GM12891 (cell line): ENCODE results near the gene GDF9.
"Not testable (repeated sequence)": the region's sequence is repeated elsewhere in the genome, so short reads cannot be mapped to it uniquely, and the experiment has no call there.

Experiments used
- DNase-seq: peaks from one replicate; pipeline ENCODE4 v3.0.0; 2011; ENCODE audit warnings: low spot score; ENCODE audit not compliant: insufficient read length
- FAIRE-seq: peaks from 2 replicates; lab custom pipeline; 2011; peaks lifted over from hg19 to GRCh38; lab: Jason Lieb, UNC
- PAX5 ChIP-seq: IDR thresholded peaks from 2 replicates; pipeline ENCODE4 v1.6.1; 2011; ENCODE audit warnings: low read length, moderate library complexity, mild to moderate bottlenecking; ENCODE audit not compliant: insufficient read depth, severe bottlenecking
- POLR2A ChIP-seq: IDR thresholded peaks from 2 replicates; pipeline ENCODE4 v1.6.1; 2011; ENCODE audit warnings: low read depth, low read length, control low read depth
- POLR2AphosphoS5 ChIP-seq: IDR thresholded peaks from 2 replicates; pipeline ENCODE4 v1.6.1; 2011; ENCODE audit warnings: low read depth, low read length, control low read depth
- POU2F2 ChIP-seq: IDR thresholded peaks from 2 replicates; pipeline ENCODE4 v1.6.1; 2011; ENCODE audit warnings: low read depth, mild to moderate bottlenecking, control low read depth, low read length, moderate library complexity
- SPI1 ChIP-seq: IDR thresholded peaks from 2 replicates; pipeline ENCODE4 v1.6.1; 2011; ENCODE audit warnings: low read depth, low read length, control low read depth
- TAF1 ChIP-seq: IDR thresholded peaks from 2 replicates; pipeline ENCODE4 v1.6.1; 2011; ENCODE audit warnings: low read depth, low read length, control low read depth

The GDF9 gene

DNA sequence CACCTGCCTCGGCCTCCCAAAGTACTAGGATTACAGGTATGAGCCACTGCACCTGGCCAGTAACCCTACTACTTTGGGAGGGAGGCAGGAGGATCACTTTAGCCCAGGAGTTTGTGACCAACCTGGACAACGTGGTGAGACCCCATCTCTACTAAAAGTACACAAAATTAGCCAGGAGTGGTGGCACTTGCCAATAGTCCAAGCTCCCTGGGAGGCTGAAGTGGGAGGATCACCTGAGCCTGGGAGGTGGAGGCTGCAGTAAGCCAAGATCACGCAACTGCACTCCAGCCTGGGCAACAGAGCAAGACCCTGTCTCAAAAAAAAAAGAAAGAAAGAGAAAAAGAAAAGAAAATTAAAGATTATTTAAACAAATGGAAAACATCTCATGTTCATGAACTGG lies 10.3 kb downstream of the GDF9 start:
- DNase-seq (no peak), FAIRE-seq (no peak)
- TF ChIP-seq TAF1 (no peak), PAX5 (no peak), POLR2A (no peak), SPI1 (no peak)

DNA sequence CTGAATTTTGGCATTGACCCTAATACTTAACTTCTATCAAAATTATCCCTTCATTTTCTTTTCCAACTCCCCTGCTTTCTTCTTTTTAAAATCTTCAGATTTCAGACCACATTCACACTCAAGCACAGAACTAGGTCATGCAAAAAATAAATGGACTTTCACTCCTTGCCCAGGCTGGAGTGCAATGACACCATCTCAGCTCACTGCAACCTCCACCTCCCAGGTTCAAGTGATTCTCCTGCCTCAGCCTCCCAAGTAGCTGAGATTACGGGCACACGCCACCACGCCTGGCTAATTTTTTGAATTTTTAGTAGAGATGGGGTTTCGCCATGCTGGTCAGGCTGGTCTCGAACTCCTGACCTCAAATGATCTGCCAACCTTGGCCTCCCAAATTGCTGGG lies 11.3 kb downstream of the GDF9 start:
- not testable (repeated sequence) for FAIRE-seq, DNase-seq

GRCh38 chr5:132854301-132854700 lies 12.0 kb downstream of the GDF9 start:
- DNase-seq (no peak), FAIRE-seq (no peak)

GRCh38 chr5:132853790-132854189 lies 12.5 kb downstream of the GDF9 start:
- DNase-seq (no peak), FAIRE-seq (no peak)
- TF ChIP-seq PAX5 (no peak), POLR2AphosphoS5 (no peak), SPI1 (no peak), POU2F2 (no peak), TAF1 (no peak), POLR2A (no peak)

More at GRCh38 chr5:132854301-132854700, 12.0 kb downstream of the GDF9 start:
- no peak for TF ChIP-seq POLR2AphosphoS5

DNA sequence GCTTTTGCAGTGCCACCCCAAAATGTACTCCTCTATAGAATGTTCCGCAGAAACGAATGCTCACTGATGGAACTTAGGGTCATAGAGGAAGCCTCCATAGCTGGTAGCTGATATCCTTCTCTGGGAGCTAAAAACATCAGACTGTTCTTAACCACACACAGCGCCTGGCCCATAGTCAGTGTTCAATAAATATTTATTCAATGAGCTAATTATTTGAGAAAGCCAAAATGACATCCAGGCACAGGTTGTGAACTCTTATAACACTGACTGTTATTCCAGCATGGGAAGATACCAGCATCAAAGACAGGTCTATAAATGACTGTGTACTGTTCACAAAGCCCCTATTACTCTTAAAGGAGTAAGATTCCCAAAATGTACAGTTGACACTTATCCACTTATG lies 12.9 kb downstream of the GDF9 start:
- FAIRE-seq (no peak), DNase-seq (no peak)
- TF ChIP-seq SPI1 (no peak), POLR2AphosphoS5 (no peak)

- no peak for DNase-seq
- TF ChIP-seq POLR2A (no peak), TAF1 (no peak), SPI1 (no peak), PAX5 (no peak), POLR2AphosphoS5 (no peak), POU2F2 (no peak)
- no peak for FAIRE-seq
Observed at GRCh38 chr5:132850066-132850465, 16.2 kb downstream of the GDF9 start.

GRCh38 chr5:132849347-132849746 lies 16.9 kb downstream of the GDF9 start:
- FAIRE-seq (no peak), DNase-seq (no peak)
- TF ChIP-seq POLR2AphosphoS5 (no peak), POU2F2 (no peak), POLR2A (no peak), PAX5 (no peak)

- TF ChIP-seq PAX5 (no peak), TAF1 (no peak), POU2F2 (no peak), POLR2A (no peak), SPI1 (no peak), POLR2AphosphoS5 (no peak)
- DNase-seq (no peak), FAIRE-seq (no peak)
Observed at GRCh38 chr5:132848270-132848669, 18.0 kb downstream of the GDF9 start.

GRCh38 chr5:132841305-132841704 lies 25.0 kb downstream of the GDF9 start:
- no peak for DNase-seq
- no peak for FAIRE-seq
- no peak for TF ChIP-seq PAX5
- no peak for TF ChIP-seq POU2F2
- no peak for TF ChIP-seq POLR2AphosphoS5
- TF ChIP-seq SPI1 = no peak
- TF ChIP-seq TAF1 = no peak
- no peak for TF ChIP-seq POLR2A

- DNase-seq (no peak), FAIRE-seq (no peak)
- no peak for TF ChIP-seq POLR2AphosphoS5
- no peak for TF ChIP-seq POU2F2
- no peak for TF ChIP-seq POLR2A
- TF ChIP-seq TAF1 = no peak
- no peak for TF ChIP-seq PAX5
- TF ChIP-seq SPI1 = no peak
Observed at GRCh38 chr5:132840896-132841295, 25.4 kb downstream of the GDF9 start.

- FAIRE-seq = no peak
- no peak for DNase-seq
- no peak for TF ChIP-seq POLR2A
- no peak for TF ChIP-seq POU2F2
- no peak for TF ChIP-seq SPI1
- TF ChIP-seq PAX5 = no peak
- no peak for TF ChIP-seq TAF1
- TF ChIP-seq POLR2AphosphoS5 = no peak
Observed at GRCh38 chr5:132840313-132840712, 26.0 kb downstream of the GDF9 start.
